HG03469 (cell line): ENCODE results near the gene TMEM121.

Experiments
- ATAC-seq: cut with Tn5 transposase; IDR thresholded peaks from one replicate; pipeline ENCODE4 v1.9.1; 2021; ENCODE audit warnings: mild to moderate bottlenecking, moderate library complexity, moderate number of reproducible peaks; ENCODE audit not compliant: unreplicated experiment

The TMEM121 gene

DNA sequence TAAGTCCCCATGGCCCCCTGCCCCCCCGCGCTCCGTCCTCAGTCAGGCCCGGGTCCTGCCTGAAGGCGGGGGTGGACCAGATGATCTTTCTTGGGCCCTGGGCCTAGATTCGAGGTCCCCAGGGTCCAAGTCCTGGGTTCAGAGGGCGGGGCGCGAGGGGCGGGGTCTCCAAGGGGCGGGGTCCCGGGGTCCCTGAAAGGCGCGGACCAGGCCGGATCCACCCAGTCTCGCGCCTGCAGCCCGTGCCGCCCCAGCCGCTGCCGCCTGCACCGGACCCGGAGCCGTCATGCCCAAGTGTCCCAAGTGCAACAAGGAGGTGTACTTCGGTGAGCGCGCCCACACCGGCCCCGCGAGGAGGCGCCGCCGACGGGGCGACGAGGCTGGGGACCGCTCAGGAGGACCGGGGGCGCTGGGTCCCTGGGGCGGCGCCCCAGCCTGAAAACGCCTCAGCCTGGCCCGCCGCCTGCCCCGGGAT lies 39.4 kb upstream of the TMEM121 start:
- no peak for ATAC-seq

DNA sequence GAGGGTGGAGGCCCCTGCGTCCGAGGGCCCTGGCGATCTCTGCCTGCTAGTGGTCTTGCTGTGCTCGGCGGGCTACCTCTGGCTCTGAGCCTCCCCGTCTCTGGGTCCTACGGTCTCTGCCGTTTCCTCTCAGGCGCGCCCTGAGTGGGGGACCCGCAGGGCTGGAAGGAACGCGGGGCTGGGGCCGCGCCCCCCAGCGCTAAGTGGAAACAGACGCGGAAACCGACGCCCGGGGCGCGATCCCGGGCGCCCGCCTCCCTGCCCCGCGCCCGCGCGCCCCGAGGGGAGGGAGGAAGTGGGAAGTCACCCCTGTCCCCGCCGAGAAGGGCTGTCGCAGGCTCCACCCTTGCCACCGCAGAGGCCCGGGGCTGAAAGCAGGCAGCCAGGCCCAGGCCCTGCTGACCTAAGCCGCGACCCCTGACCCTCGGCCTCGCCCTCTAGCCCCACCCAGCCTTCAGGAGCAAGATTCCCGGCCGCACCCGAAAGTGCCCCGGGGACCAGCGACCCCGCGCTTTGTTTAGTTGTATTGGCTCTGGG lies 38.9 kb upstream of the TMEM121 start:
- ATAC-seq = no peak

DNA sequence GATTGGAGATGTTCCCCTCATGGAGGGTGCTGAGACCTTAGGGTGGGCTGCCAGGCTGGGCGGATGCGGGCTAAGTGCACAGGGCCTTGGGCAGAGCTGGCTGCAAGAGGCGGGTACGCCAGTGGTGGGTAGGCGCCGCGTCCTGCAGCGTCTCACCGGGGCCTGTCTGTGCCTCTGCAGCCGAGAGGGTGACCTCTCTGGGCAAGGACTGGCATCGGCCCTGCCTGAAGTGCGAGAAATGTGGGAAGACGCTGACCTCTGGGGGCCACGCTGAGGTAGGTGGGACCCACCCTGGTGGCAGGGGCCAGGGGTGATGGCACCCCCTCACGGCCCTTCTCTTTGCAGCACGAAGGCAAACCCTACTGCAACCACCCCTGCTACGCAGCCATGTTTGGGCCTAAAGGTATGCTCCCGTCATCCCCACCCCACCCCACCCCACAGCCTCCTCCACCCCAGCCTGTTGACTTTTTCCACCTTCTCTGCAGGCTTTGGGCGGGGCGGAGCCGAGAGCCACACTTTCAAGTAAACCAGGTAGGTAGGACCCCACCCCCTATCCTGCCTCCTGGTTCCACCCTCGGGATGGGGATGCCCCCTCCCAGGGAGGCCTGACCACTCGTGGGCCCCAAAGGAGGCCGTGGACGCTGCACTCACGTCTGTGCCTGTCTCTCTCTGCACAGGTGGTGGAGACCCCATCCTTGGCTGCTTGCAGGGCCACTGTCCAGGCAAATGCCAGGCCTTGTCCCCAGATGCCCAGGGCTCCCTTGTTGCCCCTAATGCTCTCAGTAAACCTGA lies 38.2 kb upstream of the TMEM121 start:
- no peak for ATAC-seq

DNA sequence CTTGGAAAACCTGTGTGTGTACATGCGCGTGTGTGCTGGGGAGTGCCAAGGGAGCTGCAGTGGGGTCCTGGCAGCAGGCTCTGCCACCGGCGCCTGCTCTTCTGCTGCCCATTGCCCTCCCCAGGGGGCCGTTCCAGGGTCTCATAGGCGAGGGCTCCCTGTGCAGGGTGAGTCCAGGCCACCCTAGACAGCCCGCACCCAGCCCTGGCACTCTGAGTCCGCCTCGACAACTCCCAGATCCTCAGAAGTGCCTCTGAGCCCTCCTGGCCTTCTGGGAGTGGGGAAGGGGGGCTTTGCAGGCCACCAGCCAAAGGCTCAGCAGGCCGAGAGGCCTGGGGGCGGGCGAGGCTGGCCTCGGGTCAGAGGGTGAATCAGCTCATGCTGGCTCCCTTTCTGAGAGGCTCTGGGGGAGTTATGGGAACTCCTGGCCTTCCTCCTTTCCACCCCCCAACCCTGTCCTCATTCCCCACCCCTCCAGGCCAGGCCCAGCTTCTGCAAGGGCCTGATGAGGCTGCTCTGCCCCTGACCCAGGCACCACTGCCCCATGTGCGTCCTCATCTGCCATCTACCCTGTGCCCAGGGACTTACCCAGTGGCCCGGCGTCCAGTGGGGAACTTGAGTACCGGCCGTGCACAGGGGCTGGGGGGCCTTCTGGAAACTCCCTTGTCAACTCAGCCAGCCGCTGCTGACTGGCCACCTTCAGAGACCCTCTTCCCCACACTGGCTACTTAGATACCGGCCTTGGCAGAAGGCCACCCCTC lies 37.4 kb upstream of the TMEM121 start:
- no peak for ATAC-seq

DNA sequence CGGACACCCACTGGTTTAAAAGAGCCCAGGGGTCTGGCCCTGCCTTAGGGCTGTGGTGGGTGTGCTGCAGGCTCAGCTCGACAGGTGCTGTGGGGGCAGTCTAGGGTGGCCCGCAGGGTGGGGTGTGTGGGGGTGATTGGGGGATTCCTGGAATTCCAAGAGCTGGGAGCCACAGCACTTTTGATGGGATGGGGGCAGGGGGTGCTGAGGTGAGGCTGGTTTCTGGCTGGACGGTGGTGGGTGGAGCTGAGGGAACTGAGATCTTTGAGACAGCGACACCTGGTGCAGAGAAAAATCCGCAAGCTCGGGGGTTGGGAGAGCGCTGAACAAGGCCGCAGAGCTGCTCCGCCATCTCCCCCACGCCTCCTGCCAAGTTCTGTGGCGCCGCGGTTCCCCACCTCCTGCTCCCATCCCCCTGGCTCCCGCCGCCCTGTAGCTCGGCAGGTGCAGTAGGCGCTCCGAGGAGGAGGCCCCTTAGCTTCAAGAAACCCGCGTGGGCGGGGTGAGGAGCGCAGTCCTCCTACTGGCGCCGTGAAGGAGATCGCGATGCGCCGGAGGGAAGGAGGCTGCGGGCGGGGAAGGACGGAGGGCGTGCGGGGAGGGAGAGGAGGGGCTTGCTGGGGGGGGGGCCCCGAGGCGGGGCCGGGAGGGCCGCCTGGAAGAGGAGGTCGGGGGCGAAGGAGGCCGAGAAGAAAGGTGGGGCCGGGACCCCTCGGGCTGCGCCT lies 36.7 kb upstream of the TMEM121 start:
- no peak for ATAC-seq

DNA sequence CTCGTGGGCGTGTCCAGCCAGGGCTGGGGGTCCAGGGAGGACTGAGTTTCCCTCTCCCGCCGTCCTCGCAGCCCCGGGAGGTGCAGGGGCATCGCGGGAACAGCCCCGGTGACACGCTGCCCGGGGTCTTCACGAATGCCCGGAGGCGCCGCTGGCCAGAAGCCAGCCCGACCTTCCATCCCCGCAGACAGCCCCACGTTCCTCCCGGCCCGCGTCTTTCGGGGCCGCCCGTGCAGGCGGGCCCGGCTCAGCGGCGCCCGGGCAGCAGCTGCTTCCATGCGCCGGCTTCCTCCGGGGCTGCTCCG lies 36.2 kb upstream of the TMEM121 start:
- ATAC-seq = peak; percentile 0

DNA sequence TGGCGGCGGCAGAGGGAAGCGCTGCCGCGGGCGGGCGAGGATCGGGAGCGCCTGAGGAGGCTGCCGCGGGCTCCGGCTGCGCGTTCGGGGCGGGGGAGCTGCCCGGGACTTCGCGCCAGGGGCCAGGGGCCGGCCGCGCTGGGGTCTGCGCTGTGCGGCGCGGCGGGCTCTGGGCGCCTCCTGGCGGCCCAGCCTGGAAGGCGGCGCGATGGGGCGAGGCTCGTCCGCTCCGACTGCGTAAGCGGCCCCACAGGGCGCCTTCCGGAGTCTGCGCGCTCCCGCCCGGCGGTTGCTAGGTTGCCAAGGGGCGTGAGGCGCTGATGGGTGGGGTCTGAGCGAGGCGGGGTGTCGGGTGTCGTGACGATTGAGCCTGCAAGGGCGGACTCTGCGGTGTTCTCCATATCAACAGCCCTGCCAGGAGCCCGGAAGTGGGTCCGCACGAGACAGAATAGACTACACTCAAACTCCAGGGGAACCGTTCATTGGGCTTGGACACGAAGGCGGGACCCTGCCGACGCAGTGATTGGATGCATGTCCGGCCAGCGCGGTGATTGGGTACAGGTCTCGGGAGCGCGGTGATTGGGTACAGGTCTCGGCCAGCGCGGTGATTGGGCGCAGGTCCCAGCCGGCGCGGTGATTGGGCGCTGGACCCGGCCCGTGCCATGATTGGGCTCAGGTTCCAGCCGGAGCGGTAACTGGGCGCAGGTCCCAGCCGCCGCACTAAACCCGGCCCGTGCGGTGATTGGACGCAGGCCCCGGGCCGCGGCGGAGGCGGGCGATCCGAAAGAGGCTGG lies 35.6 kb upstream of the TMEM121 start, which contains the start of gene TEDC1:
Gene TEDC1 (plus strand): TSS at position 675 of the 794 bp plus-strand sequence. CDS start 130 bp downstream, outside the sequence.
- peak; percentile 47 for ATAC-seq

DNA sequence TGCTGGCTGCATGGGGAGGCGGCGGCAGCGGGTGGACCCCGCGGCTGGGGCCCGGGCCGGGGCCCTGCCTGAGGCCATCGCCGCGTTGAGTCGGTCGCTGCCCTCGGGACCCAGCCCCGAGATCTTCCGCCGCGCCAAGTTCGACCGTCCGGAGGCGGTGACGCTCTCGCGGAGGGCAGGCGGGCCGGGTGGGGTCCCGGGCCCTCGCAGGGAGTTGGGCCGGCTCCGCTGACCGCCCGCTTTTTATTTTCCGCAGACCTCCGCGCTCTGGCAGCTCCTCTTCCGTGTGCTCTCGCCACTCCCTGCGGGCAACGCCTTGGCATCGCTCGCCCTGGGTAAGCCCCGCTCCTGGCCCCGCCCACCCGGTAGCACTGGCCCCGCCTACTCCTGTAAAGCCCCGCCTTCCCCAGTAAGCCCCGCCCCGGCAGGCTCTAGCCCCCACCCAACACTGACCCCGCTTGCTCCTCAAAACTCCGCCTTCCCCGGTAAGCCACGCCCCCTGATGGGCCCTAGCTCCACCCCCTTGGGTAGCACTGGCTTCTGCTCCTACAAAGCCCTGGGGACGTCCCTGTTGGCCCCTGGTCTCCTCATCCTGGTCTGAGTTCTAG lies 34.9 kb upstream of the TMEM121 start:
- ATAC-seq = peak; percentile 0

DNA sequence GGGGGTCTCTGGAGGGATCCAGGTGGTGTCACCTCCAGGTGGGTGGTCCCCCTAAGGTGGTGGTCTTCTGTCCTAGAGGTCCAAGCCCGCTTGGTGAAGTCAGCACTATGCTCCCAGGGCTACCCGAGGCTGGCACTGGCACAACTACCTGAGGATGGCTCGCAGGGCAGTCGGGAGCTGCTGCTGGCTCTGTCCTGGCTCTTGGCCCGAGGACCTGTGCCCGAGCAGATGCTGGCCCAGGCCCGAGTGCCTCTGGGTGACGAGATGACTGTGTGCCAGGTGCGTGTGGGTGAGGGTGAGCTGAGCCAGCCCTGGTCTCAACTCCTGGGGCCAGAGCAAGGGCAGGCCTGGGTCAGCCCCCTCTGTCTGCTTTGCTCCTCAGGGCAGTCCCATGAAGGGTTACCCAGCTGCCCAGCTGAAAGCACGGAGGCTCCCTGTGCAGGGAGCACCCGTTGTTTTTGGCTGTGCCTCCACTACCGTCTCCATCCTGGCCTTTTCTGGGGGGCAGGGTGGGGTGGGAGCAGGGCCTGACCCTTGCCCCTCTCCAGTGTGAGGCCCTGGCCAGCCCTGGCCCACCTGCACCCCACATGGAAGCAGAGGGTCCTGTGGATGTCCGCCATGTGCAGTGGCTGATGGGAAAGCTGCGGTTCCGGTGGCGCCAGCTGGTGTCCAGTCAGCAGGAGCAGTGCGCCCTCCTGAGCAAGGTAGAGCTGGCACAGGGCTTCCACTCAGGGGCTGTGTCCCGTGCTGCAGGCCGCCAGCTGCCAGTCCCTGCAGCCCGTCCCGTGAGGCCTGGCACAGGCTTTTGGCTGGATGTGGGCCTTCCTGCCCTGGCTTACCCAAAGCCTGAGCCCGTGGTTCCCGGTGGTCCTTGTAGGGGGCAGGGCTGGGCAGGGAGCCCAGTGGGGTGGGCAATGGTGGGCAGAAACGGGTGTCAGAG lies 34.1 kb upstream of the TMEM121 start:
- no peak for ATAC-seq

DNA sequence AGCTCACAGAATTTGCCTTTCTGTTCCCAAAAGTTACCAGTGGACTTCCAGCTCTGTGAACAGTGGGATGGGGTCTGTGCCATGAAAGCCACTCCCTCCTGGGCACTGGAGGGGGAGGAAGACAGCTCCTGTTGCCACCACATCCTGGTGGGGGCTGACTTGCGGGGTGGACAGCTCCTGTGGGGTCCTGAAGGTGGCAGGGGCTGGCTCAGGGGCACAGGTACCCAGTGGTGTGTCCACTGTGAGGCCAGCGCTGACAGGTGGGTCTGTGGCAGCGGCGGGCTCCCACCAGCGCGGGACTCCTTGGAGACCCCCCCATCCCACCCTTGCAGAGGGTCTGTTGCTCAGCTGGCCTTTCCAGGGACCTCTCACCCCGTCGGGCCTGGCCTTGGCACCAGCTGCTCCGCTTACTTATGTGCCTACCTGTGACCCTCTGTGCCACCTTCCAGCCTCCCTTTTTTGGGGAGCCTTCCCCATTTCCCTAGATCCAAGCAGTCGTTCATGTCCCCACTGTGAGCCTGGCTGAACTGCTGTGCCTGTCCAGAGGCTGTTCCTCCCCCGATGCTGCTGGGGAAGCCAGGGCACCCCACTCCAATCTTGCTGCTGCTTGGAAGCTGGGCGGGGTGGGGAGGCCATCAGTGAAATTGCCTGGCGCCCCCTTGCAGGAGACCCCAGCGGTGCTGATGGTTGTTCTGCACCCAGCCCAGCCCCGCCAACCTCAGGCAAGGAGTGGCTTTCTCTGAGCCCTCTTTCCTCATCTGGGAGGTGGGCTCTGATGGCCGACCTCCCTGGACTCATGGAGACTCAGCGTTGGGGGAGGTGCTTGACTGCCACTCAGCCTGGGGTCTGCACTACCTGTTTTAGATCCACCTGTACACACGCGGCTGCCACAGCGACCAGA lies 33.2 kb upstream of the TMEM121 start:
- ATAC-seq = no peak

DNA sequence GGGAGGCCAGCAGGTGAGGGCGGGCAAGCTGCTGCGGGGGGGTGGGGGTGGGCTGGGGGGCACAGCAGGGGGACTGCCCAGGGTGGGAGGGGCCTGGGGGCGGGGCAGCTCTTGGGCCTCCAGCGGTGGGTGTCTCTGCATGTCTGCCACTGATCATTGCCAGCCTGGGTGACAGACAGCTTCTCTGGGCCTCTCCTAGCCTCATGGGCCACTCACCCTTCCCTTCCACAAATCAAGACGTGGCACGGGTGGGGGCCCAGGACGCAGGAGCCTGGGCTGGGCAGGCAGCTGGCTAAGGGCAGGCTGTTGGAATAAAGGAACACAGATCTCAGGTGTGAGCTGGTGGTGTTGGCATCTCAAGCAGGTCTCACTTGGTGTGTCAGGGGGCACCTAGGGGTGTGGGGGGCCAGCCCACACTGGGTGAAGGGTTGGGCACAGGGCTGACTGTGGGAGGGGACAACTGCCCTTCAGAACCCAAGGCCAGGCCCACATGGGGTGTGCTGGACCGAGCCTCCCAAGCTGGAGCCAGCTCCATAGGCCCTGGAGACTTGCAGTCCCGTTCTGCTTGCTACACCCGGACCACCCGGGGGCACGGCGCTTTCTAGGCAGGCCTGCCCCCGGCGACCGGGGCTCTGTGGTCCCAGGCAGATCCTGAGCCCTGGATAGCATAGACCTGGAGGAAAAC lies 32.3 kb upstream of the TMEM121 start:
- no peak for ATAC-seq

DNA sequence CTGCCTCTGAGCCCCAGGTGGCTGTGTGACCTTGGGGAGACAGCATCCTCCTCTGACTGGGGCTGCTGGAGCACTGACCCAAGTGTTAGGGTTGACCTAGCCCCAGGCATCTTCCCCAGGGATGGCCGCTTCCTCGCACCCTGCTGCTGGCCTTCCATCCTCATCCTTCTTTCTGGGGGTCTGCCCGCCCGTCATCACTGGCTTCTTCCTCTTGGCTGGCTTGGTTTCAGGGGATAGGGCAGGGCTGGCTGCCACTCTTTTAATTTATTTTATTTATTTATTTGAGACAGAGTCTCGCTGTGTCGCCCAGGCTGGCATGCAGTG lies 31.8 kb upstream of the TMEM121 start:
- ATAC-seq = no peak

DNA sequence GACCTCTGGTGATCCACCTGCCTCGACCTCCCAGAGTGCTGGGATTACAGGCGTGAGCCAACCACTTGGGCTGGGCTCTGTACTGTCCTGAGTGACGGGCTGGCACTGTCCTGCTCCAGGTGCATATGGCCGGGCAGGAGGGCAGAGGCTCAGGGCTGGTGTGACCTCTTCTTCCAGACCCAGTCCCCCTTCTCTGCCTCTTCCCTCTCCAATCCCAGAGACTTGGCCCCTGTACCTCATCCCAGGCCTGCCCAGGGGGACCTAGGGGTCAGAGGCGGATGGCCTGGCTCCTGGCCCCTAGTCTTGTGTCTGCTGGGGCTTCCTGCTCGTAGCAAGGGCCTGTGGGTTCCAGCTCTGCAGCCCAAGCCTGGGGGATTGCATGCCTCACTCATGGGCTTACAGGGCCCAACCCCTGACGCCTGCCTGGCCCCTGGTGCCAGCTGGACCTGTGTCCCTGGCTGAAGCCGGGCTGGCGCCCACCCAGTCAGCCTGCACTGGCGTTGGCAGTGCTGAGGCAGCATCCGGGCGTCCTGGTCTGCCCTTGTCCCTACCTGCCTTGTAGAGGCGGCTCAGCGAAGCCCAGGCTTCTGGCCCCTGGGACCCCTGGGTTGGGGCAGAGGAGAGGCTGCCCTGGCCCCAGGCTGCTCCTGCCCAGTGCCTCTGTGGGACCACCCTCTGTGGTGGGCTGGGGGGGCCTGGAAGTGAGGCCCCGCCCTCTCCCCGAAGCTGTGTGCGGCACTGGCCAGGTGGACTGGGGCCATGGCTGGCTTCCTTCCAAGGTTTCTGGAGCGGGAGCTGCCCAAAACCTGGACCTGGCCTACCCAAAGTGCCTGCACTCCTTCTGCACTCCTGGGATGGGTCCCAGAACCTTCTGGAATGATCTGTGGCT lies 31.0 kb upstream of the TMEM121 start:
- no peak for ATAC-seq

DNA sequence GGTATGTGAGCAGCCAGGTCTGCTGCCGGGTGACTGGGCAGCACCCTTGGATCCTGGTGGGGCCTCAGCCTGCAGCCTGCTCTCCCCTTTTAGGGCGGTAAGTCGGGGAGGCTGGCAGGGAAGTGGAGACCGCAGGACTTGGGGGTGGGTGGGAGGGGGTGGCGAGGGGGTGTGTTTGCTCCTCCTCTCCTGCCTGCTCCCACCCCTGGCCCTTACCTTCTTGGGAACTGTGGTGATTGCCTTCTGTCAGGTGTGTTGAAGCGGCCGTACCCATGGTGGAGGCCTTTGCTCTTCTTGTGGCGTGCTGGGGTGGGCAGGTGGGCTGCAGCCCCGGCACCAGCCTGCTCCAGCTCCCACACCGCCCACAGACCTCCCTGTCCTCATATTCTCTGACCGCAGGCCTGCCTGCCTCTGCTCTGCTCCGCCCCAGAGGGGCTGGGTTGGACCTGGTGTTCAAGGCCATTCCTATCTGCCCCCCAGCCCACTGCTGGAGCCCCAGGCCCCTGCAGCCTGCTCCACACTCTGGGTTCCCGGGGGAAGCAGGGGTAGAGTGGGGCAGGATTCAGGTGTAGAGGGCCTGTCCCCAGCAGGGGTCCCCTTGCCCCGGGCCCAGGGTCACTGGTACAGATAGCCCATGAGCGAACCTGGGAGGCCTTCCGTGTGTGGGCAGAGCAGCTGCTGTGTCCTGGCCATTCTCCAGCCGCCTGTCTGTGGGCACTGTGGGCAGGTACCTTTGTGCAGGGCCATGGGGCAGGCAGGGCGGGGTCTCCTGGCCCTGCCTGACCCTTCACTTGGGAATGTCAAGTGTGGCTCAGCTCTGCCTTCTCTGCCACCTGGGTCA lies 30.2 kb upstream of the TMEM121 start:
- ATAC-seq = no peak

DNA sequence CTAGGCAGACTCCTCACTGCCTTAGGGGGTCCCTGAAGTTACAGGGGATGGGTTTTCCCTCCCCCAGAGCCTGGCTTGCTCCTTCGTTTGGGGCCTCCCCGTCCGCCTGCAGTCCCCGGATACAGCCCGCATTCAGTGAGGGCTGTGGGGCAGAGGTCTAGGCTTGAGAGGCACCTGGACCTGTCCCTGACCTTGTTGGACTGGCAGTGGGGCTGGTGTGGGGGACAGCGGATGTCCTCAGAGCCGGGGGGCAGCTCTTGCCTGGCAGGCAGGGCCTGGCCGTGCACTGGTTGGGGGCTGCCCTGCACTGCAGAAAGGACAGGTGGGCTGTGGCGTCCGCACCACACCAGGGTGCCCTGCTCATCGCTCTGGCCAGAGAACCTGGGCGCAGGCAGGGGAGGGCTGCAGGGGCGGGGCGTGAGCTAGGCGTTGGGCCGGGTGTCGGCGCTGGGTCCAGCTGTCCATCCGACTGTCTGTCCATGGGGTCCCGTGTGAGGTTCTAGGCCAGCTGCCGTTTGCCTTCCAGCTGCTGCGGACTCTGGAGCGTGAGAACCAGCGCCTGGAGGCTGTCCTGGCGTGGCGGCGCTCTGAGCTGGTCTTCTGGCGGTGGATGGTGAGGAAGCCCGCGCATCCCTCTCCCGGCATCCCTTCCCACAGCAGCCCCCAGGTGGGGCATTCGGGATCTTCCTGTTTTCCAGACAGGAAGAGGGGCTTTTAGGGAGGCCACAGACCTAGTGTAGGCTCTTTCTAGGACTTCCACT lies 29.4 kb upstream of the TMEM121 start:
- no peak for ATAC-seq
